Activated naive CD8-positive, alpha-beta T cell treated with anti-CD3 and anti-CD28 coated beads, Interleukin-2, amount 50 U/mL, for 16 hours (primary cell): Measurements from ENCODE around the gene CPA1.

Source experiments
- DNase-seq: peaks from one replicate; pipeline ENCODE4 v3.0.0-alpha.2; 2020; ENCODE audit warnings: low read depth, low spot score

CPA1 gene

GRCh38 chr7:130394421-130395195 is 14.3 kb downstream of the CPA1 start:
- no peak for DNase-seq

GRCh38 chr7:130395421-130395820 is 15.1 kb downstream of the CPA1 start:
- DNase-seq = no peak

- no peak for DNase-seq
These were observed 15.8 kb downstream of the CPA1 start for GRCh38 chr7:130396109-130396508.

GRCh38 chr7:130397051-130397757 is 16.9 kb downstream of the CPA1 start:
- DNase-seq = no peak

- DNase-seq = no peak
These were observed 17.4 kb downstream of the CPA1 start for GRCh38 chr7:130397758-130398073.

GRCh38 chr7:130398526-130399090 is 18.3 kb downstream of the CPA1 start:
- DNase-seq = no peak

- no peak for DNase-seq
These were observed 19.9 kb downstream of the CPA1 start for GRCh38 chr7:130400120-130400572.

- no peak for DNase-seq
These were observed 20.8 kb downstream of the CPA1 start for GRCh38 chr7:130401101-130401500.

- no peak for DNase-seq
These were observed 21.3 kb downstream of the CPA1 start for GRCh38 chr7:130401578-130401977.

GRCh38 chr7:130405003-130405402 is 24.7 kb downstream of the CPA1 start:
- DNase-seq = no peak

GRCh38 chr7:130409067-130409711 is 28.9 kb downstream of the CPA1 start:
- no peak for DNase-seq

GRCh38 chr7:130409712-130410072 is 29.4 kb downstream of the CPA1 start:
- no peak for DNase-seq

GRCh38 chr7:130410868-130411541 is 30.7 kb downstream of the CPA1 start:
- DNase-seq = no peak

- DNase-seq = no peak
These were observed 32.9 kb downstream of the CPA1 start for GRCh38 chr7:130413201-130413600.

- no peak for DNase-seq
These were observed 34.7 kb downstream of the CPA1 start for GRCh38 chr7:130415006-130415405.

GRCh38 chr7:130417213-130417612 is 36.9 kb downstream of the CPA1 start:
- no peak for DNase-seq

- DNase-seq = no peak
These were observed 38.0 kb downstream of the CPA1 start for GRCh38 chr7:130418306-130418705.

- no peak for DNase-seq
These were observed 39.4 kb downstream of the CPA1 start for GRCh38 chr7:130419658-130420057.

GRCh38 chr7:130420943-130421578 is 40.8 kb downstream of the CPA1 start:
- DNase-seq = no peak

- peak; percentile 4 for DNase-seq
These were observed 41.4 kb downstream of the CPA1 start for GRCh38 chr7:130421684-130422083.

- DNase-seq = no peak
These were observed 43.3 kb downstream of the CPA1 start for GRCh38 chr7:130423501-130424037.
